ENCODE measurements around the gene PAK6.

DNA sequence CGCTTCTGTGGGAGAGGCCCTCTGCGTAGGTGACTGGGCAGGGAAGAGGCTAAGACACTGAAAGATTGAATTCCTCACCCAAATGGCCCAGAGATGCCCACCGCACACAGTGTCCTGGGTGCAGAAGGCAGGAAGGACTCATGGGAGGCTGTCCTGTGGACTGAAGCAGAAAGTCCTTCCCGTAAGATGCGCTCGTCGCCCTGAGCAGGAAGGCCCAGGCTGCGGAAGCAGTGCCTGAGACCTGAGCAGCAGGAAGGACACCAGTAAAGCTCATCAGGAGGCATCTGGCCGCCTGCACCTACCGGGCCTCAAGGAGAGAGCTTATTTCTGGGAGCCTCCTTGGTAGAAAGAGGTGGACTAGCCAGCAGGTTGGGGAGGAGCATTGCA is 3.3 kb downstream of the PAK6 start:
- no peak for TF ChIP-seq POLR2A (IDR thresholded peaks at IDR 0.05)
- TF ChIP-seq, protein P1, sequence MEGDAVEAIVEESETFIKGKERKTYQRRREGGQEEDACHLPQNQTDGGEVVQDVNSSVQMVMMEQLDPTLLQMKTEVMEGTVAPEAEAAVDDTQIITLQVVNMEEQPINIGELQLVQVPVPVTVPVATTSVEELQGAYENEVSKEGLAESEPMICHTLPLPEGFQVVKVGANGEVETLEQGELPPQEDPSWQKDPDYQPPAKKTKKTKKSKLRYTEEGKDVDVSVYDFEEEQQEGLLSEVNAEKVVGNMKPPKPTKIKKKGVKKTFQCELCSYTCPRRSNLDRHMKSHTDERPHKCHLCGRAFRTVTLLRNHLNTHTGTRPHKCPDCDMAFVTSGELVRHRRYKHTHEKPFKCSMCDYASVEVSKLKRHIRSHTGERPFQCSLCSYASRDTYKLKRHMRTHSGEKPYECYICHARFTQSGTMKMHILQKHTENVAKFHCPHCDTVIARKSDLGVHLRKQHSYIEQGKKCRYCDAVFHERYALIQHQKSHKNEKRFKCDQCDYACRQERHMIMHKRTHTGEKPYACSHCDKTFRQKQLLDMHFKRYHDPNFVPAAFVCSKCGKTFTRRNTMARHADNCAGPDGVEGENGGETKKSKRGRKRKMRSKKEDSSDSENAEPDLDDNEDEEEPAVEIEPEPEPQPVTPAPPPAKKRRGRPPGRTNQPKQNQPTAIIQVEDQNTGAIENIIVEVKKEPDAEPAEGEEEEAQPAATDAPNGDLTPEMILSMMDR (IDR thresholded peaks at IDR 0.05) = no peak
